ENCODE results near the gene TEX264.

GRCh38 chr3:51729042-51729633 is 58.1 kb downstream of the TEX264 start:
- TF ChIP-seq CTCF (IDR thresholded peaks at IDR 0.05; ENCODE audit: insufficient read depth, low read depth, low read length) (no peak), EZH2 (IDR thresholded peaks at IDR 0.05; ENCODE audit: insufficient read depth, low read length) (no peak)
